ENCODE results near the gene GEN1. TPM values are rescaled to one million over a fixed set of nuclear protein-coding genes. Genes with fewer than 3 reads are reported as not detected.

GEN1 gene
- 8.3 and 12.4 TPM in 2 replicates for total RNA-seq

- peak; percentile 98 for DNase-seq (ENCODE audit: insufficient read length, low spot score, missing footprints)
- Histone ChIP-seq H3K79me2 (ENCODE audit: insufficient read depth, low read length) (peaks cover 86% of the 10 kb centered on the region), H2AFZ (ENCODE audit: low read length) (peak within 1 kb of the TSS; percentile 88), H3K4me3 (ENCODE audit: insufficient read depth, low read length) (peak within 1 kb of the TSS; percentile 94), H4K20me1 (ENCODE audit: insufficient read depth, low read length) (no peaks in the 10 kb centered on the region), H3K9me3 (ENCODE audit: low read depth, low read length) (no peaks in the 10 kb centered on the region), H3K36me3 (ENCODE audit: insufficient read depth, low read length) (no peaks in the 10 kb centered on the region), H3K27me3 (ENCODE audit: insufficient read depth, low read length) (no peaks in the 10 kb centered on the region), H3K4me1 (ENCODE audit: insufficient read depth, low read length) (peaks cover 39% of the 10 kb centered on the region), H3K4me2 (ENCODE audit: insufficient read depth, low read length) (peak within 1 kb of the TSS; percentile 97), H3K27ac (ENCODE audit: low read depth, low read length) (peak within 1 kb of the TSS; percentile 92)
- no peak for TF ChIP-seq CTCF (IDR thresholded peaks at IDR 0.05; ENCODE audit: extremely low read depth, low read depth, low read length)
Observed at GRCh38 chr2:17753803-17754663, at the start of gene GEN1, which contains the start of gene SMC6. GEN1 (plus strand) TSS chr2:17754138; CDS start chr2:17759944, 5,806 bp downstream. SMC6 (minus strand) TSS chr2:17753810; CDS start chr2:17745946, 7,864 bp downstream.

GRCh38 chr2:17706845-17707244, 47.1 kb upstream of the GEN1 start:
- no peaks in the 10 kb centered on the region for H3K79me2 ChIP-seq (ENCODE audit: insufficient read depth, low read length)
- no peaks in the 10 kb centered on the region for H3K27me3 ChIP-seq (ENCODE audit: insufficient read depth, low read length)
- H3K36me3 ChIP-seq (ENCODE audit: insufficient read depth, low read length), result peaks cover 27% of the 10 kb centered on the region
- no peaks in the 10 kb centered on the region for H4K20me1 ChIP-seq (ENCODE audit: insufficient read depth, low read length)
- no peak overlapping the region for H3K4me3 ChIP-seq (ENCODE audit: insufficient read depth, low read length)
- no peak overlapping the region for H3K4me2 ChIP-seq (ENCODE audit: insufficient read depth, low read length)
- DNase-seq (ENCODE audit: insufficient read length, low spot score, missing footprints), result no peak
- no peak overlapping the region for H2AFZ ChIP-seq (ENCODE audit: low read length)
- no peak for TF ChIP-seq CTCF (IDR thresholded peaks at IDR 0.05; ENCODE audit: extremely low read depth, low read depth, low read length)
- no peaks in the 10 kb centered on the region for H3K9me3 ChIP-seq (ENCODE audit: low read depth, low read length)
- H3K4me1 ChIP-seq (ENCODE audit: insufficient read depth, low read length), result no peaks in the 10 kb centered on the region
- no peak overlapping the region for H3K27ac ChIP-seq (ENCODE audit: low read depth, low read length)

- H2AFZ ChIP-seq (ENCODE audit: low read length), result no peak overlapping the region
- no peaks in the 10 kb centered on the region for H4K20me1 ChIP-seq (ENCODE audit: insufficient read depth, low read length)
- H3K4me2 ChIP-seq (ENCODE audit: insufficient read depth, low read length), result no peak overlapping the region
- H3K79me2 ChIP-seq (ENCODE audit: insufficient read depth, low read length), result no peaks in the 10 kb centered on the region
- no peak overlapping the region for H3K27ac ChIP-seq (ENCODE audit: low read depth, low read length)
- no peak overlapping the region for H3K4me3 ChIP-seq (ENCODE audit: insufficient read depth, low read length)
- H3K4me1 ChIP-seq (ENCODE audit: insufficient read depth, low read length), result no peaks in the 10 kb centered on the region
- H3K9me3 ChIP-seq (ENCODE audit: low read depth, low read length), result no peaks in the 10 kb centered on the region
- DNase-seq (ENCODE audit: insufficient read length, low spot score, missing footprints), result no peak
- TF ChIP-seq CTCF (IDR thresholded peaks at IDR 0.05; ENCODE audit: extremely low read depth, low read depth, low read length), result no peak
- H3K36me3 ChIP-seq (ENCODE audit: insufficient read depth, low read length), result peaks cover 28% of the 10 kb centered on the region
- H3K27me3 ChIP-seq (ENCODE audit: insufficient read depth, low read length), result no peaks in the 10 kb centered on the region
Observed at GRCh38 chr2:17708501-17708900, 45.4 kb upstream of the GEN1 start.

GRCh38 chr2:17709897-17710296, 44.0 kb upstream of the GEN1 start:
- no peak overlapping the region for H3K4me2 ChIP-seq (ENCODE audit: insufficient read depth, low read length)
- H3K4me1 ChIP-seq (ENCODE audit: insufficient read depth, low read length), result no peaks in the 10 kb centered on the region
- peaks cover 34% of the 10 kb centered on the region for H3K36me3 ChIP-seq (ENCODE audit: insufficient read depth, low read length)
- H2AFZ ChIP-seq (ENCODE audit: low read length), result no peak overlapping the region
- peak; percentile 21 for DNase-seq (ENCODE audit: insufficient read length, low spot score, missing footprints)
- no peak overlapping the region for H3K4me3 ChIP-seq (ENCODE audit: insufficient read depth, low read length)
- no peaks in the 10 kb centered on the region for H3K79me2 ChIP-seq (ENCODE audit: insufficient read depth, low read length)
- H3K9me3 ChIP-seq (ENCODE audit: low read depth, low read length), result no peaks in the 10 kb centered on the region
- H3K27ac ChIP-seq (ENCODE audit: low read depth, low read length), result peak overlapping the region; percentile 1
- TF ChIP-seq CTCF (IDR thresholded peaks at IDR 0.05; ENCODE audit: extremely low read depth, low read depth, low read length), result no peak
- no peaks in the 10 kb centered on the region for H3K27me3 ChIP-seq (ENCODE audit: insufficient read depth, low read length)
- no peaks in the 10 kb centered on the region for H4K20me1 ChIP-seq (ENCODE audit: insufficient read depth, low read length)

Data from osteoblast (primary cell).